K562 (cell line): Measurements from ENCODE around the gene HAPLN1. TPM values are rescaled to one million over a fixed set of nuclear protein-coding genes. Genes with fewer than 3 reads are reported as not detected.

Experiments
- ATAC-seq: fragments of 200-7000 bp; cut with Tn5 transposase; 3 replicates; pipeline ENCODE4 v1.9.1; 2020; ENCODE audit warnings: moderate library complexity
- BruUV-seq: library from RNA; stranded (reverse); fragments of 400-500 nt; replicated peaks from 2 replicates; lab custom pipeline; 2021; lab: Mats Ljungman, UMichigan
- CTCF ChIA-PET: fragments of 300-600 bp; formaldehyde crosslinking; extraction: SDS; loops from one replicate; lab custom pipeline; 2021; ENCODE audit warnings: low intra/inter-chr PET ratio; lab: Yijun Ruan, JAX
- POLR2A ChIA-PET: fragments of 300-600, 350-650 bp; sonication (Branson Sonifier 250); formaldehyde crosslinking; extraction: SDS; loops from one replicate; lab custom pipeline; 2021; ENCODE audit warnings: antibody characterized with exemption, inconsistent platforms; lab: Yijun Ruan, JAX
- DNase-seq, 4 experiments: peaks; one replicate each; pipeline versions ENCODE4 v3.0.0 to v3.0.0-alpha.2; 2011 to 2018; ENCODE audit warnings: low spot score in 3 of 4, mixed read lengths in 3 of 4; ENCODE audit errors: extremely low read depth in 1 of 4
- FAIRE-seq: peaks from 2 replicates; lab custom pipeline; 2011; peaks lifted over from hg19 to GRCh38; lab: Jason Lieb, UNC
- H2AFZ ChIP-seq: 2 replicates; pipeline ENCODE4 v1.6.0; 2011; ENCODE audit warnings: low read depth, low read length, control low read depth, inconsistent platforms
- H3K27ac ChIP-seq: fragments of 200-600 bp; 3 replicates; pipeline ENCODE4 v1.8.0; 2011; ENCODE audit warnings: low read depth, mild to moderate bottlenecking, control low read depth, inconsistent platforms, low read length, moderate library complexity, mixed read lengths; ENCODE audit errors: extremely low read depth
- H3K27me3 ChIP-seq, 2 experiments: fragments of 300-600 bp in 1 of 2; 2 replicates in 1 of 2; 3 replicates in 1 of 2; pipeline versions ENCODE4 v1.6.0 to v1.8.0; 2011; ENCODE audit warnings: inconsistent platforms in 2 of 2, low read length in 2 of 2, mild to moderate bottlenecking in 1 of 2, mixed read lengths in 1 of 2, moderate library complexity in 1 of 2; ENCODE audit not compliant: control insufficient read depth in 2 of 2, insufficient read depth in 2 of 2
- H3K36me3 ChIP-seq: fragments of 300-600 bp; 3 replicates; pipeline ENCODE4 v1.8.0; 2011; ENCODE audit warnings: mild to moderate bottlenecking, low read length, inconsistent platforms; ENCODE audit not compliant: control insufficient read depth, insufficient read depth
- H3K4me1 ChIP-seq, 2 experiments: fragments of 200-600 bp in 1 of 2; replicated peaks in 1 of 2; 2 replicates in 1 of 2; 3 replicates in 1 of 2; pipeline versions ENCODE4 v1.5.1 to v1.8.0; 2011; ENCODE audit warnings: inconsistent platforms in 2 of 2, low read length in 2 of 2, mild to moderate bottlenecking in 1 of 2, mixed read lengths in 1 of 2, moderate library complexity in 1 of 2; ENCODE audit not compliant: control insufficient read depth in 2 of 2, insufficient read depth in 2 of 2
- H3K4me2 ChIP-seq: 2 replicates; pipeline ENCODE4 v1.6.1; 2011; ENCODE audit warnings: low read length, control low read depth, inconsistent platforms, mixed read lengths; ENCODE audit not compliant: insufficient read depth
- H3K4me3 ChIP-seq: fragments of 200-600 bp; sonication (generic), shearing (Covaris generic); 2 replicates; pipeline ENCODE4 v1.5.1; 2016; ENCODE audit warnings: control low read depth, inconsistent platforms
- H3K79me2 ChIP-seq: fragments of 200-600 bp; 3 replicates; pipeline ENCODE4 v1.8.0; 2011; ENCODE audit warnings: low read length, inconsistent platforms; ENCODE audit not compliant: control insufficient read depth, insufficient read depth
- H3K9ac ChIP-seq, 2 experiments: 2 replicates each; pipeline versions ENCODE4 v1.6.0 to v1.6.1; 2011; ENCODE audit warnings: low read depth in 2 of 2, low read length in 2 of 2, control low read depth in 1 of 2, inconsistent platforms in 1 of 2, mild to moderate bottlenecking in 1 of 2, mixed read lengths in 1 of 2; ENCODE audit not compliant: insufficient read depth in 1 of 2
- H3K9me1 ChIP-seq: one replicate; pipeline ENCODE4 v1.6.0; 2011; ENCODE audit warnings: inconsistent platforms, mild to moderate bottlenecking, low read length, moderate library complexity; ENCODE audit not compliant: control insufficient read depth, insufficient read depth
- H3K9me3 ChIP-seq: replicated peaks from 2 replicates; pipeline ENCODE4 v1.5.1; 2011; ENCODE audit warnings: low read depth, low read length, inconsistent platforms; ENCODE audit not compliant: control insufficient read depth, insufficient read depth
- H4K20me1 ChIP-seq: replicated peaks from 2 replicates; pipeline ENCODE4 v1.6.1; 2011; ENCODE audit warnings: low read length, inconsistent platforms, mixed read lengths; ENCODE audit not compliant: control insufficient read depth, insufficient read depth
- BCOR ChIP-seq: fragments of 450-650 bp; IDR thresholded peaks from 2 replicates; pipeline ENCODE4 v1.6.1; 2016
- FOXJ3 ChIP-seq: sonication (generic); formaldehyde crosslinking; IDR thresholded peaks from 2 replicates; pipeline ENCODE4 v1.4.0; 2020; ENCODE audit warnings: mild to moderate bottlenecking, missing genetic modification reagents
- GTF3C2 ChIP-seq: IDR thresholded peaks from 3 replicates; pipeline ENCODE4 v1.6.1; 2011; ENCODE audit warnings: borderline replicate concordance, mild to moderate bottlenecking, moderate library complexity; ENCODE audit not compliant: insufficient read length; ENCODE audit errors: extremely low read depth
- ZC3H8 ChIP-seq: fragments of 450-650 bp; IDR thresholded peaks from 2 replicates; pipeline ENCODE4 v1.6.1; 2017
- whole genome bisulfite sequencing: fragments of 100-300 bp; shearing (Covaris generic); methylation state at CpG from one replicate; pipeline ENCODE4 v1.1.6; 2016; ENCODE audit warnings: low coverage, mixed read lengths; ENCODE audit not compliant: insufficient coverage; ENCODE audit errors: missing lambda C conversion rate; 5-methylcytosine and 5-hydroxymethylcytosine counted together
- in situ Hi-C: fragments of 300-500 bp; cut with MboI; formaldehyde crosslinking; loops from 4 replicates; pipeline ENCODE4 v1.15.0; 2018; ENCODE audit warnings: inconsistent platforms, mixed read lengths
- intact Hi-C: fragments of 100-400 bp; cut with micrococcal nuclease; formaldehyde crosslinking; loops from 2 replicates; pipeline ENCODE4 v1.14.2; 2022
- polyA plus RNA-seq, 8 experiments: library from polyadenylated mRNA; depleted of rRNA in 4 of 8; stranded (reverse) in 5 of 8; unstranded in 3 of 8; fragments of >200 nt; fragmentation: Nextera tagmentation in 2 of 8; fragmentation: Illumina TruSeq in 1 of 8; extraction: Ambion mirVana in 2 of 8; extraction: Trizol in 1 of 8; gene quantifications; 2 replicates each; pipeline versions ENCODE4 v1.2.1 to v1.2.3, GENCODE V29; 2011 to 2014; ENCODE audit warnings: inconsistent platforms in 1 of 8, missing spikeins in 1 of 8
- total RNA-seq, 7 experiments: library from RNA; depleted of rRNA in 6 of 7; stranded (reverse); fragments of >200 nt in 6 of 7; fragmentation: Illumina TruSeq in 2 of 7; extraction: Trizol in 2 of 7; gene quantifications; 2 replicates each; pipeline versions ENCODE4 v1.2.1 to v1.2.3, GENCODE V29; 2011 to 2021; ENCODE audit warnings: low replicate concordance in 1 of 7

HAPLN1 gene
- total and polyA plus RNA-seq, 9 of the 15 experiments (the other 6 are each of a cell fraction or from before 2014, with no cell fraction given), result not detected

- Histone ChIP-seq H3K4me3 (no peak overlapping the region), H3K27ac (no peak overlapping the region), H3K27me3 (no peaks in the 10 kb centered on the region), H3K4me2 (no peak overlapping the region), H3K9me1 (no peaks in the 10 kb centered on the region), H4K20me1 (no peaks in the 10 kb centered on the region), H3K36me3 (no peaks in the 10 kb centered on the region), H3K79me2 (no peaks in the 10 kb centered on the region), H3K9ac (no peak overlapping the region), H2AFZ (no peak overlapping the region), H3K4me1 (no peaks in the 10 kb centered on the region), H3K9me3 (no peaks in the 10 kb centered on the region)
- no peak for TF ChIP-seq GTF3C2
- no peak for TF ChIP-seq ZC3H8
- TF ChIP-seq FOXJ3, result no peak
- TF ChIP-seq BCOR, result no peak
- intact Hi-C loops (no loop called here), in situ Hi-C loops (no loop called here)
- no TSS peak for BruUV-seq
- DNase-seq, result no peak
- WGBS, result 0% methylated on average over 3 of the region's 3 CpGs
- ChIA-PET POLR2A (interaction anchor here (0.6 kb wide), 1 partner anchor 14 kb away, joined by 3 read pairs; no protein-coding TSS in a partner anchor), CTCF (no interaction called here)
- no peak for FAIRE-seq
- ATAC-seq, result no peak
These were observed 78.7 kb downstream of the HAPLN1 start for GRCh38 chr5:83641946-83642345.
